Stimulated activated CD8-positive, alpha-beta memory T cell treated with anti-CD3 and anti-CD28 coated beads, Interleukin-7, amount 100 ng/mL, for 48 hours (primary cell): ENCODE results near the gene AHDC1.
"Not testable (repeated sequence)": the region's sequence is repeated elsewhere in the genome, so short reads cannot be mapped to it uniquely, and the experiment has no call there.

Experiments
- DNase-seq, 2 donors: peaks; one replicate each; pipeline ENCODE4 v3.0.0-alpha.2; 2020; ENCODE audit warnings: low read depth in 1 of 2; ENCODE audit errors: extremely low read depth in 1 of 2

Gene AHDC1

DNA sequence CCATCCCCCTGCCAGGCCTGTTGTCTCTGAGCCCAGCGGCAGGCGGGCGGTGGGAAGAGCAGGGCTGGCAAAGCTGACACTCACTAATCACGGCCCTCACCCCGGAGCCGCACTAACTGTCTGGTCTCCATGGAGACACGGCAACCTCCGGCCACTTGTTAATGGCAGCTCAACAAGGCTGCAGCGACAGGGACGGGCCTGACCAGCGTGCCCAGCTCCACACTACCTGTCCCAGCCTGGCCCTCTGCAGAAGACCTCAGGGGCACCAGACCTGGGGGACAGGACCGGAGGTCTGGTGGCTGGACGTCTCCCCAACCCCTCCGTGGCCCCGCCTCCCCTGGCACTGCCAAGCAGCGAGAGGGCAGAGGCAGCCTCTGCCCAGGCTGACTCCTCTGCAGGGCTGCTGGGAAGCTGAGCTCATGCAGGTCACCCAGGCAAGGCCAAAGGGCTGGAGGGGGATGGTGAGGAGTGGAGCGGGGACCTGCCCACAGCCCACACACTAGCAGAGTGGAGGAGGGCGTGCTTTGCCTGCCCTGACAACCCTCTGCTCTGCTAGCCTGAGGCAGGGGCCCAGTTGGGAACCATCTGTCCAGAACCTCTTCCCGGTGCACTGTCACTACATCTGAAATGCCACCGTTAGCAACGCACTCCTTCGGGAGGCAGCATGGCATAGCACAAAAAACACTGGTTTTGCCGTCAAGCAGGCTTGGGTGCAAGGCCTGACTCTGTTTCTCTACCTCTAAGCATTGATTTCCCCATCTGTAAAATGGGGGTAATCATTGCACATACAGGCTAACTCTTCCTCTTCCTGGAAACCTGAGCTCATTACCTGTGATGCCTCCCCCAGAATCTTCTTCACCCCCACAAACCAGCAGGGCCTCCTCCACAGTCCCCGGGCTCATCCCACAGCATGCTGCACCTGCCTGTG lies 84.3 kb downstream of the AHDC1 start:
- DNase-seq = no peak

DNA sequence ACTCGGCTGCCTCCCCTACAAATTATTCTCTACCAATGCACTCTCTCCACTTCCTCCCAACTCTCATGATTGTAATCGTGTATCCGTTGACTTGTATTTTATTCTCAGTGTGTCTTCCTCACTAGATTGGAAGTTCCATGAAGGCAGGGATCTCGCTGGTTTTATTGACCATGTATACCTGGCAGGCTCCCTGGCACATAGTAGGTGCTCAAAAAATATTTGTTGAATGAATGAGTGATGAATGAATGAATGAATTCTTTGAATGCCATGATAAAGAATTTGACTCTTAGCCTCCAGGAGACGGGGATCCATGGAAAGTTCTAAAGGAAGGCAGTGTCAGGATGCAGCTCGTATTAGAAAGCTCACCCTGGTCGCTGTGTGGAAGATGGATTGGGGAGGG lies 85.1 kb downstream of the AHDC1 start:
- no peak for DNase-seq

DNA sequence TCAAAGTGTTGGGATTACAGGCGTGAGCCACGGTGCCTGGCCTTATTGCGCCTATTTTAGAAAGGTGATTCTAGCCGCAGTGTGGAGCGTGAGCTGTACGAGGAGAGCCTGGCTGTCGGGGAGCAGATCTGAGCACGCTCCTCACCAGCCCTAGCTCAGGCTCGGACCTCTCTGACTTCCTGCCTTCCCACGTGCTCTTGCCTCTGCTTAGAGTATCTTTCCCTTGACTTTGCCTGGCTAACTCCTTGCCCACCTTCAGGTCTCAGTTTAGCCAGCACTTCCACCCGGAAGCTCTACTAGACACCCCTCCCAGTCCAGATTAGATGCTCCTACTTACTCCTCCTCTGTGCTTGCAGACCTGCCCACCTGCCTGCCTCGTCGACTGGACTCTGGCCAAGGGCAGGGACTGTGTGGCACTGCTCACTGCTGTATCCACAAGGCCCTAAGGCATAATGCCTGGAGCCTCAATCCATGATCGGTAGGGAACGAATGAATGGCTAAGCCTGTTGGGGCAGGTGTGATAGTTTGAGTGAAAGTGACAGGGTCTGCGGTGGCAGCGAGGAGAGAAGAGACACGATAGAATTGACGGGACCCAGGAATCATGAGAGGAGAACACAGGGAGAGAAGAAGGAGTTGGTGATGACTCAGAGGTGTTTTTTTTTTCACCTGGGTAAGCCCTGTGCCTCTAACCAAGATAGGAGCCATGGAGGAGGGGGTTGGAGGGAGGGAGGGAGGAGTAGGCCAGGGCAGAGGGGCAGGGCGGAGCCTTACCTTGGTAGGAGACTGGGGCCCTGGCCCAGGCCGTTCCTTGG lies 85.8 kb downstream of the AHDC1 start:
- no peak for DNase-seq

DNA sequence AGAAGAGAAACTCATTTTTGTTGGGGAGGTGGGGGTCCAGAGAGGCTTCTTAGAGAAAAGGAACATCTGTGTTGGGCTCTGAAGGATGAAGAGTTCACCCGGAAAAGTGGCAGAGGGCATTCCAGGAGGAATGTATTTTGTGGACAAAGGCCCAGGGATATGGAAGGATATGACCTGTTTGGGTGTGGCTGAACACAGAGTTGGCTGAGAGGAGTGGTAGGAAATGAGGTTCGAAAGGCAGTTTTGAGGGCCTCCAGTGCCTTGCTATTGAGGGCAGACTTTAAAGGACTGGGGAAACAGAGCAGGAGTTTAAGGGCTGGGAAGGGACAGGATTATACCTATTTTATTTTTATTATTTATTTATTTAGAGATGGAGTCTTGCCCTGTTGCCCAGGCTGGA lies 86.6 kb downstream of the AHDC1 start:
- DNase-seq = no peak

DNA sequence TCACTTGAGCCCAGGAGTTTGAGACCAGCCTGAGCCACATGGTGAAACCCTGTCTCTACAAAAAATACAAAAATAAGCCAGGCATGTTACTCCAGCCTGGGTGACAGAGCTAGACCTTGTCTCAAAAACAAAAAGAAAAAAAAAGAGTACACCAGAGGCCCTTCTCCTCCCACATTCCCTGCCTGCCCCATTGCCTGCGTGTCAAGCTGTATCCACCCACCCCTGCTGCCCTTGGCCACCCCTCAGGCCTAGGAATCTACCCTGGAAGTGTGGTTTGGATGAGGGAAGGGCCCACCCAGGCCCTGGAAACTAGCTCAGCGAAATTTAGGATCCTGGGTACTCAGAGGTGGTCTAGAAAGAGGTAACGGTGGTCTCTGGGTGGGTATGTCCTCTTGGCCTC lies 88.3 kb downstream of the AHDC1 start:
- no peak for DNase-seq

DNA sequence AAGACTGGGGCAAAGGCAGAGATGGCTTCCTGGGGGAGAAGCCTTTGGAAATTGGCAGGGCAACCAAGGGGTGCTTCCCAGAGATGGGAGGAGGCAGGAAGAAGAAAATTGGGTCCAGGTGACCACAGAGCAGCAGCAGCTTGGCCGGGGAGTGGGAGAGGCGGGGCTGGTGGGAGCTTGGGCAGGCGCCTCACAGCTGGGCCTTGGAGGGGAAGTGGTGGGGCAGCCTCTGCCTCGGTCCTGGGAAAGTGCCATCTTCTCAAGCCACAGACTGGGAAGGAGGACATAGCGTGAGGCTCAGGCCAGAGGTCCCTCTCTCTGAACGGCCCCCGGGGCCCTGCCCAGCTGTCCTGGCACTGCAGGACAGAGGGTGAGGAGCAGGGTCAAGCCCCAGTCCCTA lies 90.0 kb downstream of the AHDC1 start:
- no peak for DNase-seq

DNA sequence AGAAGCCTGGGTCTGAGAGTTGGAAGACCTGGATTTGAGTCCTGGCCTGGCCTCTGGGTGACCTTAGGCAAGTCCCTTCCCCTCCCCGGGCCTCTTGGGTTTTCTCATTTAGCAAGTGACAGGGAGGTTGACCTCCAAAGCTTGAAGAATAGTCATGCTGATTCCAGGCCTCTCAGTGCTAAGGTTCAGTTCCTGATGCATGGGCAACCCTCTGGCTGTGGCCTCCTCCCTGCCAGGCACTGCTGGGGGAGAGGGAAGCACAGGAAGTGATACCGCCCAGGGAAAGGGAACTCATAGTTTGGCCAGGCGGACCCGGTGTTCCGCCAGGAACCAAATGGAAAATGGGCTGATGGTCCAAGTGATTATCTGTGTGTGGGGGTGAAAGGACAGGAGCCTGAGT lies 90.4 kb downstream of the AHDC1 start:
- DNase-seq = no peak

DNA sequence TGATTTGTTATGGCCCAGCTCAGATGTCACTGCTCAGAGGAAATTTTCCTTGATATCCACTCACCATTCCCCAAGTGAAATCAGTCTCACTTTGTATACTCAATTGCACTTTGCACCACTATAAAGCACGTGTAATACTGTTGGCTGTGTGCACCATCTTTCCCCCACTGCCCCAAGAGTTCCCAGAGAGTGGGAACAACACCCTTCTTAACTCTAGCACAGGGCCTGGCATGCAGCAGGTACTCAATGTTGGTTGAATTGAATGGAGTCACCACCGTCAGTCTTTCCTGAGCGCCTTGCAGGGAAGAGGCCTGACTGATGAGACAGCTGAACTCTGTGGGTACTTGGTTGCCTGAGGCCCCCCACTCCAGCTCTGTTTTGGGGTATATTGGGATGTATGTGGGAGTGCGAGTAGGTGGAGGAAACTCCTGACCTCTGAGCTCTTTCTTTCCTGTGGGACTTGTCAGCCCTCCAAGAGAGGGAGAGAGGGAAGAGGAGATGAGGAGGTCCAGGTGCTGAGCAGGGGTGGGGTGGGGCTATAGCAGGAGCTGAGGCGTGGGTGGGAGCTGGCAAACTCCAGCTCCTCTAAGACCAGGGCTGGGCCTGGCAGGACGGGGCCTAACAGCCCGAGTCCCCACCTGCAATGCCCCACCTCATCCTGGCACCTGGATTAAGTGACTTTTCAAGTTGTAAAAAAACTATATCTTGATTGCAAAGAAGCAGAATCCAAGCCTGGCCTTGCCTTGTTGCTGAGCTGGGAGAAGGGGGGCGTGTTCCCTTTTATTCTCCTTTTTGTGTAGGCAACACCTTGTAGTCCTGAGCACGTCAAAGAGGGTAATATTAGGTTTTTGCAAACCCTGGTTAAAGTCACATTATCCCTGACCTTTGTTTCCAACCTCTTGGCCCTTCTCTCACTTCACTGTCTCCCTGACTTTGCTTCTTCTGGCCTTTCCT lies 94.5 kb downstream of the AHDC1 start:
- no peak for DNase-seq

DNA sequence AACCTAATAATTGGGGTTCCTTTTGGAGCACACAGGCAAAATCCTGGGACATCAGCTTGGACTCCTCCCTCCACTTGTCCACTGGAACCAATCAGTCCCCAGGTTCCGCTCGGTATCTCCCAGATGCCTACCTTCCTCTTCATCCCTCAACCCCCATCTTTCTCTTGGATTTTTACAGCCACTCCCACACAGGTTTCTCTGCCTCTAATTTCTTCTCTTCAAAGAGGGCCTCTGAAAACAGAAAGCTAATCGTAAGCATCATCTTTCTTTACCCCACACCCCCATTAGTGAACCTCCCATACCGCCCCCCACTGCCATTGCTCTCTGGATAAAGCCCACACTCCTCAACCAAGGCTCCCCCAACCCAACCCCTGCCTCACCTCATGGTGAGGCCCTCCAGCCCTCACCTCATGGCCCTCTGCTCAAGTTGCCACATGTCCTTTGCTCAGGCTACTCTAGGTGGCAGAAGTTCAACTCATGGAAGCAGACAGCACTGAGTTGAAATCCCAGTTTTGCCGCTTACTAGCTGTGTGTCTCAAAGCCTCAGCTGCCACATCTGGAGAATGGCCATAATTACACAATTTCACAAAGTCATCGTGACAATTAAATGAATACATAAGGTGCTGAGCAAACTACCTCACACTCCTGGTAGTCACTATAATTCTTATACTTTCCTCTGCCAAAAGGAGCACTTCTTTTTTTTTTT lies 95.8 kb downstream of the AHDC1 start:
- no peak for DNase-seq

DNA sequence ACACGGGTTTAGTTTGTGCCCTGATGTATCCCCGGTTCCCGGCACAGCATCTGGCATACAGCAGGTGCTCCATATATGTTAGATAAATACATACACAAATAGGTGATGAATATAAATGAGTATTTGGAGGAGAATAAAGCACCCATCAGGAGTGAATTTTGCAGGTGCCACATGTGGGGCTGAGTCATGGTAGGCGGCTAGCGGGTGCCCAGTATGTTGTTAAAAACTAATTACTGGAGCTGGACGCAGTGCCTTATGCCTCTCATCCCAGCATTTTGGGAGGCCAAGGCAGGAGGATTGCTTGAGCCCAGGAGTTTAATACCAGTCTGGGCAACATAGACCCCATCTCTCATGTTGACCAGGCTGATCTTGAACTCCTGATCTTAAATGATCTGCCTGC lies 97.2 kb downstream of the AHDC1 start:
- no peak for DNase-seq

DNA sequence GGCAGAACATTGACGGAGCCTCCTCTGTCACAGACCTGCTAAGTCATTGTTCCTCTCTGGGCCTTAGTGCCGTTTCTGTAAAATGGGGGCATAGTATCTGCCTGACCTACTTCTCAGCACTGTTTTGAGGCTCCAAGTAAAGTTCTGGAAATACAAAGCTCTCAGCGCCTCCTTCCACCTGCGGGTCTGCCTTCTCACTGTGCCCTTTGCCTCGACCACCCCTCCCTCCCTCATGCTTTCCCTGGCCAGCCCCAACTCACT lies 98.6 kb downstream of the AHDC1 start:
- DNase-seq = no peak

DNA sequence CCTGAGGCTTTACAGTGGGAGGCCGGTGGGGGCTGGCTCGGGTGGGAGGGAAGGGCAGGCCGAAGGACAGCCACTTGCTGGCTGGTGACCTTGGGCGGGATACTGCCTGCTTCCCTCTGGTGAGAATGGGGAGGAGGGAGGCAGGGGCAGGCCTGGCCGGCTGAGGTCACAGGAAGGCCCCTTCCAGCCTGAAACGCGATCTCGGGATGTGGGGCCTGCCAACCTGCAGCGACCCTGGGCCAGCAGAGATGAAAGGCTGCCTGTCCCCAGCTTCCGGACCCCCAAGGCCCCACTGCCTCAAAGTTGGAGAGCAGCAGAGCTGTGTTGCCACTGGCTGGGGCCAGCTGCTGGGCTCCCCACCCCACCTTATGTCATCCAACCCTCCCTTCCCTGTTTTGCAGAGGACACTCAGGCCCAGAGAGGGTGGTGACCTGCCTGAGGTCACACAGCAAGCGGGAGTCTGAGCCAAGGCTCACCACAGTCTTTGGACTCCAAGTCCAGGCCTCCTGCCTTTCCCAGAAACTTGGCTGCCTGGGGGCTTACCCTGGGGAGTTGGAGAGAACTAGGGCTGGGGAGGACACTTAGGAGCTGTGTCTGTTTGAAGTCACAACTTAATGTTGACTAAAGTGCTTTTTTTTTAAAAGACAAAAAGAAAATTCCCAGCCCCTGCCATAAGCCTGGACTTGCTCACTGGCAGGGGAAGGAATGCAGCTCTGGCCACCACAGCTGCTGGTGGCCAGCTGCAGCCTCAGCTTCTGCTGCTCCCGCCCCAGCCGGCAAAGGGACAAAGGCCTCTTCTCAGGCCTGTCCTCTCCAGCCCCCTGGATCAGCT lies 99.1 kb downstream of the AHDC1 start:
- no peak for DNase-seq

DNA sequence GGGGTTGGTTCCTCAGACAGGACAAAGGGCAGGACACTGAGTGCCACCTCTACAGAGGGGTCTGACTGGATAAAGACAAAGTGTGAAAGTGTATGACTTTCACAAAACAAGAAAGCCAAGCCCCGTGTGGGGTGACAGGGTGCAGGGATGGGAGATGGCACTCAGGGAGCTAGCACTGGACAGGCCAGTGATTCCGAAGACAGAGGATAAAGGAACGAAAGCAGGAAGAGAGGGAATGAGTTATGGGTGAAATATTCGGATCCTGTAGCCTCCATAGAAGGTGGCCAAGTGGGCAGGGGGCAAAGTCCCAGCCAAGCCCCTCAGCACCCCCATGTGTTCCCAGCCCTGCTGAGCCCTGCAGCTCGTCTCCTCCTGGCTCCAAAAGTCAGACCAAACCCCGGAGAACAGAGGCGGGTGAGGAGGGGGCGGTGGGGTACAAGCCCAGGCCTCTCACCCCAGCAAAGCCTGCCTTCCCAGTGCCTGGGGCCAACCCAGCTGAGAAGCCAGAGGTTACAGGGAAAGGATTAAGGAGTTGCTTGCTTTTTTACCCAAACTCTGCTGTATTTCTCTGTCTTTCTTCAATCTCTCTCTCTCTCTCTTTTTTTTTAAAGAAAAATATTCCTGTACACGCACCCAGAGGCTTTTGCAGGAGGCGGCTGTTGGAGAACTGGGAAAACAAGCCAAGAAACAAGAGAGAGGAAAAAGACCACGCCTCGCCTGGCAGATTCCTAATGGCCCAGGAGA lies 99.9 kb downstream of the AHDC1 start:
- no peak for DNase-seq

DNA sequence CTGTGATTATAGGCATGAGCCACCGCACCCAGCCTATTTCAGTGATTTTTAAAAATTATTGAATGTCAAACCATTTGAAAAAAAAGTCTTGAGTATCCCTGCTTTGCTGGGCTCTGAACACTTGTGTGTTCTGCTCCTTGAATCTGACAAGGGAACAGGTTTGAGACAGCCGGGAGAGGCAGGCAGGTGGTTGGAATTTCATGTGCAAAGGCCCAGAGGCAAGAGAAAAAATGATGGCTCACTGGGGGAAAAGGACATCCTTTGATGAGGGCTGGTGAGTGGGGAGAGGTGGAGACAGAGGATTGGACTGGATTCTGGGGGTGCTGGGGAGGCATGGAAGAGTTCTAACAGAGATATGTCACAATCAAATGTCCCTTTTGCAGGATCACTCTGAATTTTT lies 100.9 kb downstream of the AHDC1 start:
- DNase-seq = no peak

DNA sequence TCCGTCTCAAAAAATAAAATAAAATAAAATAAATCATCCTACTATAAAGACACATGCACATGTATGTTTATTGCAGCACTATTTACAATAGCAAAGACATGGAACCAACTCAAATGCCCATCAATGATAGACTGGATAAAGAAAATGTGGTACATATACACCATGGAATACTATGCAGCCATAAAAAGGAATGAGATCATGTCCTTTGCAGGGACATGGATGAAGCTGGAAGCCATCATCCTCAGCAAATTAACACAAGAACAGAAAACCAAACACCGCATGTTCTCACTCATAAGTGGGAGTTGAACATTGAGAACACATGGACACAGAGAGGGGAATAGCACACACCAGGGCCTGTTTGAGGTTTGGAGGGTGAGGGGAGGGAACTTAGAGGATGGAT lies 102.8 kb downstream of the AHDC1 start:
- DNase-seq = not testable (repeated sequence)

DNA sequence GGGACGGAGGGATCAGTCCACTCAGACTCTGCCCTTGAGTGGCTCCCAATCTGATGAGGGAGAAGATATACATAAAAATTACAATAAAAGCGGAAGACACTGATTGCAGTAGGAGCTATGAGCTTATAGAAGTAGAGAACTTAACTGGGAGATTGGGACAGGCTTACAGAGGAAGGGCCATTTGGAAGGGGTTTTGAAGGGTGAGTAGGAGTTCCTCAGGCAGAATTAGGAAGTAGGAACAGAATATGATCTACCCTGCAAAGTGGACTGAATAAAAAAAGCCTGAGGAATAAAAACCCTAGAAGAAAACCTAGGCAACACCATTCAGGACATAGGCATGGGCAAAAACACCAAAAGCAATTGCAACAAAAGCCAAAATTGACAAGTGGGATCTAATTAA lies 104.8 kb downstream of the AHDC1 start:
- no peak for DNase-seq

DNA sequence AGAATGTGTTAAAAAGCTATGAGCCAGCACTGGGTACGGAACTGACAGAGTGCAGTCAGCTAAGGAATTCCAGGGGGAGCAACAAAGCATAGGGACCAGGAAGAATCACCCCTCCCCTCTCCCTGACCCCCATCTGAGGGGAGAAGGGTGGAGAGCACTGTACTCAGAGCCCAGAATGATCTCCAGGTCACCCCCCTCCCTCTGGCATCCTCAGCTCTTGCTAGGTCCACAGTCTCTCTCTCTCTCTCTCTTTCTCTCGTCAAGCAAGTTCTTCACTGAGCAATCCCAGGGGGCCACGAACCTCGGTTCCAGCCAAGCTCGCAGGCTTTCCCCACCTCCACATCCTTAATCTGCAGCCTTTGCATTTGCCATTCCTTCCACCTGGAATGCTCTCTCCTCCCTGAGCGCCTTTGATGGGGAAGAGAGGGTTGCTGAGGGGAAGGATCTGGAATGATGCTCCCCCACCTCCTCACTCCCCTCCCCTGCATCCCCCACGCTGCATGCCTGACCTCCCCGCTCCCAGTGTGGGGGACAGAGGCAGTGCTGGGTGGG lies 107.3 kb downstream of the AHDC1 start:
- no peak for DNase-seq

DNA sequence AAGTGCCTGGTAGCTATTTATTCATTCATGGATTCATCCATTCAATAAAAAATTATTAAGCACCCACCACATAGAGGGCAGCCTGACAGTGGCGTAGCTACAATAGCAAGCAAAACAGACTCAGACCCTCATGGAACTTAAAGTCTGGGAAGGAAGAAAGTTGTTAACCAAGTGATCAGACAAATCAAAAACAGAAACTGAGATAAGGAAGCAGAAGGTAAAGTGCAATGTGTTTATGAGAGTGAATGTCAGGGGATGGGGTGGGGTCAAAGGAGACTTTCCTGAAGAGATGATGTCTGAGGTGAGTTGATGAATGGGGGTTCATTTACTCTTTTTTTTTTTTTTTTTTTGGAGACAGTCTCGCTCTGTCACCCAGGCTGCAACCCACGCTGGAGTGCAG lies 111.1 kb downstream of the AHDC1 start:
- no peak for DNase-seq
